GM10248 (cell line): Measurements from ENCODE around the gene PARP14.

Source experiments
- CTCF ChIA-PET: fragments of 300-600 bp; sonication (Branson Sonifier 250); formaldehyde crosslinking; extraction: SDS; loops from one replicate; lab custom pipeline; 2021; ENCODE audit warnings: antibody characterized with exemption; lab: Yijun Ruan, JAX
- POLR2A ChIA-PET: fragments of 350-650 bp; sonication (Branson Sonifier 250); formaldehyde crosslinking; extraction: SDS; loops from one replicate; lab custom pipeline; 2020; ENCODE audit warnings: antibody characterized with exemption; lab: Yijun Ruan, JAX
- DNase-seq: peaks from one replicate; pipeline ENCODE4 v3.0.0; 2012; ENCODE audit errors: extremely low spot score
- TF ChIP-seq, protein P1 (sequence below): IDR thresholded peaks from 2 replicates; pipeline ENCODE4 v1.5.1; 2012; ENCODE audit warnings: mild to moderate bottlenecking, low read depth; ENCODE audit errors: extremely low read depth, missing control alignments, control extremely low read depth

Gene PARP14

DNA sequence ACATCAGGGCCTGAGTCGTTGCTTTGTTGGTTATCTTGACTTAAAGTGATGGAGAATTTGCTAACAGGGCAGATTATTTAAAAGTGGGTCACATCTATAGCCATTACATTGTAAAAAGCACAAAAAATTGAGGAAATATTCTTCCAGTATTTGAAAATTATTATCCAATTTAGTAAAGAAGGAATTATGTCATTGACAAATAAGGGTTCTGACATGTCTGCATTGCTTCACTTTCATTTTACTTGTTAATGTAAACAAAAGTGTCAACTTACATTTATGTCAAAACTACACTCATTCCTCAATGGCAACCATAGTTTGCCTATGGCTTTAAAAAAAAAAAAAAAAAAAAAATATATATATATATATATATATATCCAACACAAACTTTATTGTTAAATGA, 3.4 kb upstream of the PARP14 start:
- DNase-seq: no peak
- TF ChIP-seq, protein P1, sequence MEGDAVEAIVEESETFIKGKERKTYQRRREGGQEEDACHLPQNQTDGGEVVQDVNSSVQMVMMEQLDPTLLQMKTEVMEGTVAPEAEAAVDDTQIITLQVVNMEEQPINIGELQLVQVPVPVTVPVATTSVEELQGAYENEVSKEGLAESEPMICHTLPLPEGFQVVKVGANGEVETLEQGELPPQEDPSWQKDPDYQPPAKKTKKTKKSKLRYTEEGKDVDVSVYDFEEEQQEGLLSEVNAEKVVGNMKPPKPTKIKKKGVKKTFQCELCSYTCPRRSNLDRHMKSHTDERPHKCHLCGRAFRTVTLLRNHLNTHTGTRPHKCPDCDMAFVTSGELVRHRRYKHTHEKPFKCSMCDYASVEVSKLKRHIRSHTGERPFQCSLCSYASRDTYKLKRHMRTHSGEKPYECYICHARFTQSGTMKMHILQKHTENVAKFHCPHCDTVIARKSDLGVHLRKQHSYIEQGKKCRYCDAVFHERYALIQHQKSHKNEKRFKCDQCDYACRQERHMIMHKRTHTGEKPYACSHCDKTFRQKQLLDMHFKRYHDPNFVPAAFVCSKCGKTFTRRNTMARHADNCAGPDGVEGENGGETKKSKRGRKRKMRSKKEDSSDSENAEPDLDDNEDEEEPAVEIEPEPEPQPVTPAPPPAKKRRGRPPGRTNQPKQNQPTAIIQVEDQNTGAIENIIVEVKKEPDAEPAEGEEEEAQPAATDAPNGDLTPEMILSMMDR: no peak
- ChIA-PET POLR2A (no interaction called here), CTCF (interaction anchor here (2.7 to 6.8 kb wide), 5 partner anchors 8 to 119 kb away, joined by 17 to 146 read pairs (median 24); no protein-coding TSS in a partner anchor)

DNA sequence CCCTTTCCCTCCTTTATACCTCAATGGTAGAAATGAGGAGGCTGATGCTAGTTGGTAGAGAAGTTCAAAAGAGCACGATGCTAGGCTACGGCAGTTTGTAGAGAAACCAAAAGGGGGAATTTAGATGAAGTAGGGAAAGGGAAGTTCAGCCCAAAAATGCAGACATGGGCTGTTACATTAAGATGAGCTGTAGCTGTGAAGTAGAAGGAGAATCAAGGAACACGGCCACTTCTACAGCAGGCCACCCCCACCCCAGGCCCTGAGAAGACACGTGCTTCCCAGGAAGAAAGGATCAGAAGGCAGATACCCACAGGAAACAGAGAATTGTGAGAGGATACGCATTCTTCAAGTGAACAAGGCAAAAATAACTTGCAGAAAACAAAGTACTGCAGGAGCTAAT, 2.1 kb upstream of the PARP14 start:
- CTCF ChIA-PET: interaction anchor here (0.7 to 6.8 kb wide), 42 partner anchors 9 to 1131 kb away, joined by 3 to 146 read pairs (median 6); partner anchors contain the start of genes DTX3L, FAM162A, PARP9 and WDR5B
- no peak for DNase-seq
- POLR2A ChIA-PET: interaction anchor here (0.5 to 1.0 kb wide), 2 partner anchors 61 to 119 kb away, joined by 3 to 4 read pairs; no protein-coding TSS in a partner anchor
- TF ChIP-seq, protein P1: no peak

- CTCF ChIA-PET: interaction anchor here (0.7 to 6.8 kb wide), 61 partner anchors 9 to 1132 kb away, joined by 3 to 146 read pairs (median 4); partner anchors contain the start of genes DTX3L, FAM162A, PARP9 and WDR5B
- POLR2A ChIA-PET: interaction anchor here (0.6 to 1.0 kb wide), 3 partner anchors 120 to 545 kb away, joined by 3 to 9 read pairs (median 4); no protein-coding TSS in a partner anchor
- peak; percentile 67 for DNase-seq
- TF ChIP-seq, protein P1: peak; percentile 72
Observed at GRCh38 chr3:122679085-122679881, 1.4 kb upstream of the PARP14 start.

DNA sequence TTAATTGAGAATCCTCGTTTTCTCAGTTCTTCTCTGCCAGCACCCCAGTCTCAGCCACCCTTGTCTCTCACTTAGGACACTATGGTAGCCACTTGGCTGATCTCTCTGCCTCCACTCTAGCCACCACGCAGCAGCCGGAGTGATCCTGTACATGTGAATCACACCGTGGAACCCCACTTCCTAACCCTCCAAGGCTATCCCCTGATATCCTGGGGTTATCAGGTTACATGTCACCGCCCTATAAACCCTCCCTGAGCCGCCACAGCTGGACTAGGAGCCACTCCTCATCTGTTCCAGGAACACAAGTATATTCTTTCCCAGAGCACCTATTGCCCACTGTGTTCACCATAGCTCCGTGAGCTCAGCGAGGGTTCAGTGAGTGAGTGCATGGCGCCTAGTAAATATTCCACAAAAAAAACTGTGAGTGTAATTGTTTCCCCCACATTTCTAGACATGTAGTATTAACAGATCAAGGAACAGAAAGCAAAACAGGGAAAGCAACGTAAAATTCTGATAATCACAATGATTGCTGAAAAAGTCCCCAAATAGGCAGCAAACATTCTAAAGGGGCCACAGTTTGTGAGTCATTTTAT, 661 bp upstream of the PARP14 start:
- no peak for DNase-seq
- TF ChIP-seq, protein P1: no peak
- POLR2A ChIA-PET: interaction anchor here (0.6 kb wide), 2 partner anchors 274 to 544 kb away, joined by 3 to 9 read pairs; no protein-coding TSS in a partner anchor
- CTCF ChIA-PET: interaction anchor here (0.8 to 6.8 kb wide), 53 partner anchors 8 to 586 kb away, joined by 3 to 146 read pairs (median 5); partner anchors contain the start of genes DTX3L, FAM162A, KPNA1 and PARP9

- DNase-seq: no peak
- TF ChIP-seq, protein P1: no peak
- POLR2A ChIA-PET: no interaction called here
- CTCF ChIA-PET: interaction anchor here (1.6 to 6.8 kb wide), 4 partner anchors 107 to 166 kb away, joined by 3 to 146 read pairs (median 20); partner anchors contain the start of gene KPNA1
Observed at GRCh38 chr3:122681284-122681973, 790 bp downstream of the PARP14 start.
